ENCODE data around the gene PTPN14.

DNA sequence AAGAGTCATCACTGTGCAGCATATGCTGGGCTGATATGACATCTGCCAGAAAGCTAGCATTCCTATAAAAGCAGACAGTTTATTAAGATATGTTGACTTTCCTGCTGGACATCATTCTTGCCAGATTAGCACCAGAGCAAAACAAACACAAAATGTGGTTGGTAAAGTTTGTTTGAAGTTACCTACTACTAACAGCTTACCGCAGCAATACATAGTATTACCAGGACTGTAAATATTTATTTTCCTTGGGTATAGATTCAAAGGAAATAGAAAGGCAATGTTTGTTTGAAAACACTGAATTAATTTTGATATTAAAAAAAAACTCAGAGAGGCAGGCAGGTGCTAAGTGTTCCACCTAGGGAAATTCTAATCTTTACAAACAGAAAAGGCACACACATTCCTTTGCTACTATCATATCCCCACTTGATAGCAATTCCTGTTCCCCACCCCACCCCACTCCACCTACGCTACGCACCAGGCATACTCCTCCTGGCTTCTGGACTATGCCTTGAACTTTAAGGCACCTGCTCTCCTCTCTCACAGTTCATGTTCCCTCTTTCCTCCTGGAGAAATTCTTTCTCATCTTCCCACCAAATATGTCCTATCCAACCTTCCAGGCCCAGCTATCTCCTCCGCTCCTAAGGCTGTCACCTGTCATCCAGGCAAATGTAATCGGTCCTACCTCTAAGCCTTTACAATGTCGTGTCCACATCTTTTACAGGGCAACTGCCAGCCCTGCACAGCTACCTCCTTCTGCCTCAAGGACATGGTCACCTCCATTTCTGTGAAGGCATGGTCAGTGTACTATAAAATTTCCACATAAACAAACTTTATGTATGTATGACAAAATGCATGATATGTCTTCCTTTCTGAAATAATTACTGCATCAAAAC lies 34.7 kb downstream of the PTPN14 start:
- TF ChIP-seq CTCF (IDR thresholded peaks at IDR 0.05 in 2 of 3, conservative IDR thresholded peaks at IDR 0.05 in 1 of 3; ENCODE audit: borderline replicate concordance in 1 of 3, insufficient read depth in 1 of 3, low read depth in 2 of 3, low read length in 2 of 3) (no peak), YY1 (IDR thresholded peaks at IDR 0.05; ENCODE audit: extremely low read depth, insufficient replicate concordance, low read depth, low read length) (no peak), POLR2AphosphoS5 (IDR thresholded peaks at IDR 0.05; ENCODE audit: low read depth, low read length) (no peak), FOSL1 (IDR thresholded peaks at IDR 0.05; ENCODE audit: low read depth) (no peak), POLR2A (IDR thresholded peaks at IDR 0.05; ENCODE audit: borderline replicate concordance, extremely low read depth, insufficient read depth, insufficient read length) (no peak), SRF (IDR thresholded peaks at IDR 0.05; ENCODE audit: low read depth) (no peak), TCF7L2 (IDR thresholded peaks at IDR 0.05; ENCODE audit: borderline replicate concordance, extremely low read depth, insufficient read depth, insufficient read length) (no peak), EZH2phosphoT487 (IDR thresholded peaks at IDR 0.05; ENCODE audit: borderline replicate concordance) (no peak), SIN3A (IDR thresholded peaks at IDR 0.05; ENCODE audit: low read depth) (no peak), CEBPB (IDR thresholded peaks at IDR 0.05; ENCODE audit: low read depth) (no peak), EZH2 (IDR thresholded peaks at IDR 0.05) (no peak)
- TF ChIP-seq, protein P1, sequence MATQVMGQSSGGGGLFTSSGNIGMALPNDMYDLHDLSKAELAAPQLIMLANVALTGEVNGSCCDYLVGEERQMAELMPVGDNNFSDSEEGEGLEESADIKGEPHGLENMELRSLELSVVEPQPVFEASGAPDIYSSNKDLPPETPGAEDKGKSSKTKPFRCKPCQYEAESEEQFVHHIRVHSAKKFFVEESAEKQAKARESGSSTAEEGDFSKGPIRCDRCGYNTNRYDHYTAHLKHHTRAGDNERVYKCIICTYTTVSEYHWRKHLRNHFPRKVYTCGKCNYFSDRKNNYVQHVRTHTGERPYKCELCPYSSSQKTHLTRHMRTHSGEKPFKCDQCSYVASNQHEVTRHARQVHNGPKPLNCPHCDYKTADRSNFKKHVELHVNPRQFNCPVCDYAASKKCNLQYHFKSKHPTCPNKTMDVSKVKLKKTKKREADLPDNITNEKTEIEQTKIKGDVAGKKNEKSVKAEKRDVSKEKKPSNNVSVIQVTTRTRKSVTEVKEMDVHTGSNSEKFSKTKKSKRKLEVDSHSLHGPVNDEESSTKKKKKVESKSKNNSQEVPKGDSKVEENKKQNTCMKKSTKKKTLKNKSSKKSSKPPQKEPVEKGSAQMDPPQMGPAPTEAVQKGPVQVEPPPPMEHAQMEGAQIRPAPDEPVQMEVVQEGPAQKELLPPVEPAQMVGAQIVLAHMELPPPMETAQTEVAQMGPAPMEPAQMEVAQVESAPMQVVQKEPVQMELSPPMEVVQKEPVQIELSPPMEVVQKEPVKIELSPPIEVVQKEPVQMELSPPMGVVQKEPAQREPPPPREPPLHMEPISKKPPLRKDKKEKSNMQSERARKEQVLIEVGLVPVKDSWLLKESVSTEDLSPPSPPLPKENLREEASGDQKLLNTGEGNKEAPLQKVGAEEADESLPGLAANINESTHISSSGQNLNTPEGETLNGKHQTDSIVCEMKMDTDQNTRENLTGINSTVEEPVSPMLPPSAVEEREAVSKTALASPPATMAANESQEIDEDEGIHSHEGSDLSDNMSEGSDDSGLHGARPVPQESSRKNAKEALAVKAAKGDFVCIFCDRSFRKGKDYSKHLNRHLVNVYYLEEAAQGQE (IDR thresholded peaks at IDR 0.05; ENCODE audit: low read depth) = no peak
- TF ChIP-seq, protein P2, sequence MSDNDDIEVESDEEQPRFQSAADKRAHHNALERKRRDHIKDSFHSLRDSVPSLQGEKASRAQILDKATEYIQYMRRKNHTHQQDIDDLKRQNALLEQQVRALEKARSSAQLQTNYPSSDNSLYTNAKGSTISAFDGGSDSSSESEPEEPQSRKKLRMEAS (IDR thresholded peaks at IDR 0.05) = no peak
